ENCODE results near the gene MFSD12.

DNA sequence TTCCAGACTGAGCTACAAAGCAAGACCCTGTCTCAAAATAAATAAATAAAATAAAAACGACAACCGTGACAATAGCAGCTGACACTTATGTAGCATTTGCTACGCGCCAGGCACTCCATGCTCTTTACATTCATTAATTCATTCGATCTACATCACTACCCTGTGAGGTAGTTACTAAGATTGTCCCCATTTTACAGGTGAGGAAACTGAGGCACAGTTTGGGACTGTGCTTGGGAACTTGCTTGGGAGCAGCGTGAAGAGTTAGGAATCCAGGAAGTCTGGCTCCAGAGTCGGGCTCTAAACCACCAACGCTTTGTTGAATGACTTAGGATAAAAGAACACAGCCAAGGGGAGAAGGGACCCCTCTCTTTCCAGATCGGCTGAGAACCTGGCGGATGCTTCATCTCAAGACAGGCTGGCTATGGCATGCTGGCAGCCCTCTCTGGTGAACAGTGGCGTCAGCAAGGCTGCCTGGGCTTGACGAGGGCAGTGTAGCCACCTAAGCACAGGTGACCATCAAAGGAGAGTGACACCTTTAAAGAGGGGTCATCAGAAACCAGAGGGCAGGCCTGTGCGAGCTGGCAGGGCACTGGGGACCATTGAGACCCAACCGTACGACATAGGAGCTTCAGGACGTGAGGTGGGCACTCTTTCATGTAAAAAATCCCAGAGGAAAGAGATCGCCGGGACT is 57.5 kb downstream of the MFSD12 start:
- TF ChIP-seq, protein P1, sequence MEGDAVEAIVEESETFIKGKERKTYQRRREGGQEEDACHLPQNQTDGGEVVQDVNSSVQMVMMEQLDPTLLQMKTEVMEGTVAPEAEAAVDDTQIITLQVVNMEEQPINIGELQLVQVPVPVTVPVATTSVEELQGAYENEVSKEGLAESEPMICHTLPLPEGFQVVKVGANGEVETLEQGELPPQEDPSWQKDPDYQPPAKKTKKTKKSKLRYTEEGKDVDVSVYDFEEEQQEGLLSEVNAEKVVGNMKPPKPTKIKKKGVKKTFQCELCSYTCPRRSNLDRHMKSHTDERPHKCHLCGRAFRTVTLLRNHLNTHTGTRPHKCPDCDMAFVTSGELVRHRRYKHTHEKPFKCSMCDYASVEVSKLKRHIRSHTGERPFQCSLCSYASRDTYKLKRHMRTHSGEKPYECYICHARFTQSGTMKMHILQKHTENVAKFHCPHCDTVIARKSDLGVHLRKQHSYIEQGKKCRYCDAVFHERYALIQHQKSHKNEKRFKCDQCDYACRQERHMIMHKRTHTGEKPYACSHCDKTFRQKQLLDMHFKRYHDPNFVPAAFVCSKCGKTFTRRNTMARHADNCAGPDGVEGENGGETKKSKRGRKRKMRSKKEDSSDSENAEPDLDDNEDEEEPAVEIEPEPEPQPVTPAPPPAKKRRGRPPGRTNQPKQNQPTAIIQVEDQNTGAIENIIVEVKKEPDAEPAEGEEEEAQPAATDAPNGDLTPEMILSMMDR (IDR thresholded peaks at IDR 0.05; ENCODE audit: extremely low read depth in 1 of 2, insufficient read depth in 1 of 2, low read depth in 1 of 2, low read length in 2 of 2), result no peak
- no peak for TF ChIP-seq EZH2 (IDR thresholded peaks at IDR 0.05; ENCODE audit: borderline replicate concordance, low read depth, low read length, severe bottlenecking)
- TF ChIP-seq POLR2A (IDR thresholded peaks at IDR 0.05; ENCODE audit: low read depth, low read length), result no peak
- no peak for TF ChIP-seq GATA2 (IDR thresholded peaks at IDR 0.05; ENCODE audit: insufficient read depth, insufficient read length, low read depth, low read length)
- TF ChIP-seq POLR2AphosphoS5 (IDR thresholded peaks at IDR 0.05; ENCODE audit: insufficient read depth, low read depth, low read length), result no peak

All from endothelial cell of umbilical vein (primary cell).